B cell (primary cell): ENCODE data around the gene COL4A1.

Experiments
- CTCF ChIP-seq: fragments of 200-600 bp; IDR thresholded peaks from one replicate; pipeline ENCODE4 v1.8.0; 2022; ENCODE audit warnings: antibody characterized with exemption, mild to moderate bottlenecking
- EZH2 ChIP-seq: IDR thresholded peaks from 2 replicates; pipeline ENCODE4 v1.6.1; 2012; ENCODE audit warnings: borderline replicate concordance, low read depth, mild to moderate bottlenecking, moderate library complexity, low read length; ENCODE audit not compliant: insufficient read depth, poor library complexity, severe bottlenecking

- TF ChIP-seq CTCF (no peak), EZH2 (no peak)
These were observed 121.3 kb downstream of the COL4A1 start for GRCh38 chr13:110185696-110186095.
